Measurements from ENCODE around the gene KAZN.

- TF ChIP-seq POLR2A (IDR thresholded peaks at IDR 0.05) (no peak), CTCF (IDR thresholded peaks at IDR 0.05) (no peak)
Observed at GRCh38 chr1:14926818-14927575, 328.5 kb downstream of the KAZN start.
